HFFc6 (cell line): ENCODE data around the gene MTO1. TPM values are rescaled to one million over a fixed set of nuclear protein-coding genes. Genes with fewer than 3 reads are reported as not detected.

ENCODE experiments used
- DNase-seq: peaks from one replicate; pipeline ENCODE4 v3.0.0-alpha.2; 2018
- H3K27ac Mint-ChIP-seq: 2 replicates; pipeline ENCODE4 v1.8.0; 2020; ENCODE audit warnings: mild to moderate bottlenecking, mixed read lengths
- H3K27me3 Mint-ChIP-seq: 2 replicates; pipeline ENCODE4 v1.8.0; 2021; ENCODE audit warnings: mild to moderate bottlenecking, moderate library complexity, mixed read lengths; ENCODE audit not compliant: insufficient read depth
- H3K36me3 Mint-ChIP-seq: 2 replicates; pipeline ENCODE4 v1.8.0; 2021; ENCODE audit warnings: low read depth, mixed read lengths
- H3K4me1 Mint-ChIP-seq: 2 replicates; pipeline ENCODE4 v1.8.0; 2020; ENCODE audit warnings: low read depth, mixed read lengths
- H3K4me3 Mint-ChIP-seq: 2 replicates; pipeline ENCODE4 v1.8.0; 2020; ENCODE audit warnings: mild to moderate bottlenecking, moderate library complexity, mixed read lengths
- H3K9me3 Mint-ChIP-seq: 2 replicates; pipeline ENCODE4 v1.8.0; 2020; ENCODE audit warnings: mild to moderate bottlenecking, mixed read lengths
- total RNA-seq, 6 experiments: library from RNA; stranded (reverse); fragmentation: NEBNext Ultra II Directional; extraction: Animal tissue kit (Norgen Biotek cat#: 25700); gene quantifications; 2 replicates in 1 of 6; 3 replicates in 5 of 6; pipeline ENCODE4 v1.2.3, GENCODE V29; 2021
- TF ChIP-seq, protein P1 (sequence below): fragments of 200-600 bp; sonication (generic); IDR thresholded peaks from 2 replicates; pipeline ENCODE4 v1.5.0; 2021; ENCODE audit warnings: antibody characterized with exemption, mild to moderate bottlenecking

MTO1 gene
- total RNA-seq, 6 experiments from 2014 or later = 18.5 to 28.2 (median 21.5) TPM

DNA sequence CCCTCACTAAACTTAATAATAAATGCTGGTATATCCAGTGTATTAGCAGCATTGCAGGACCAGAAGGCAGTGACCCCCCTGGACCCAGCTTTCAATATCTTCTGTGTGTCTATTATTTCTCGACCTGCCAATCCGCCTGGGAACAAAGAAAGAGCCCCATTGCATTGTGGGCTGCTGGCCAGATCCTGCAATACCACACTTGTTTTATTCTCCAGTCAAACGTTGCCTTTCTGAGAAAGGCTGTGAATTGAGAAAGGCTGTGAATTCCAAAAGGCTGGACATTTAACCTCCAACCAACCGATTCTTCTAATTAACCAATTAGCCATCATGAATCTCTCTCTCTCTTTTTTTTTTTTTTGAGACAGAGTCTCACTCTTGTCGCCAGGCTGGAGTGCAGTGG is 1.5 kb upstream of the MTO1 start:
- no peak overlapping the region for H3K4me3 Mint-ChIP-seq

DNA sequence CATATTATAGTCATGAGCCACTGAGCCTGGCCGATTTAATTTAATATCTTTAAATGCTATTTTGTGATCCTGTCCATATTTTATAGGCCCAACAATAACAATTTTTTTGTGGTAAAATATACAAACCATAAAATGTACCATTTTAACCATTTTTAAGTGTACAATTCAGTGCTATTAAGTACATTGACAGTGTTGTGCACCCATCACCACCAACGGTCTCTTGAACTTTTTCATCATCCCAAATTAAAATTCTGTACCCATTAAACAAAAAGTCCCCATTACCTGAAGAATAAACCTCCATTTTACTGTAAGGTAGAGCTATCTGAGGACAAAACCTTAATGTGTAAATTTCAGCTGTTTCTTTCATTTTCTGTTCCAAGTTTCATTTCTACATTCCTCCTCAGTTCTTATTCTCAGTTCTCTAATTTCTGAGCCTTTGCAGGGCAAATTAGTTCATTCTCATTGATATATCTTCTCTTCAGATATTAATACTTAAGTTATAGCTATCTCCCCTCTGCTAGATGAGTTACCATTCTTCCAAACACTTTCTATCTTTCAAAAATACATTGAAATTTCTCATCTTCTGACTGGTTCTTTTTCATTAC is 10.3 kb downstream of the MTO1 start:
- Mint-ChIP-seq H3K27ac (no peak overlapping the region), H3K9me3 (no peaks in the 10 kb centered on the region), H3K27me3 (peaks cover 2% of the 10 kb centered on the region; the same call in 1 of the 2 replicates), H3K36me3 (peaks cover 21% of the 10 kb centered on the region; the same call in 1 of the 2 replicates), H3K4me3 (no peak overlapping the region), H3K4me1 (no peaks in the 10 kb centered on the region)
- TF ChIP-seq, protein P1, sequence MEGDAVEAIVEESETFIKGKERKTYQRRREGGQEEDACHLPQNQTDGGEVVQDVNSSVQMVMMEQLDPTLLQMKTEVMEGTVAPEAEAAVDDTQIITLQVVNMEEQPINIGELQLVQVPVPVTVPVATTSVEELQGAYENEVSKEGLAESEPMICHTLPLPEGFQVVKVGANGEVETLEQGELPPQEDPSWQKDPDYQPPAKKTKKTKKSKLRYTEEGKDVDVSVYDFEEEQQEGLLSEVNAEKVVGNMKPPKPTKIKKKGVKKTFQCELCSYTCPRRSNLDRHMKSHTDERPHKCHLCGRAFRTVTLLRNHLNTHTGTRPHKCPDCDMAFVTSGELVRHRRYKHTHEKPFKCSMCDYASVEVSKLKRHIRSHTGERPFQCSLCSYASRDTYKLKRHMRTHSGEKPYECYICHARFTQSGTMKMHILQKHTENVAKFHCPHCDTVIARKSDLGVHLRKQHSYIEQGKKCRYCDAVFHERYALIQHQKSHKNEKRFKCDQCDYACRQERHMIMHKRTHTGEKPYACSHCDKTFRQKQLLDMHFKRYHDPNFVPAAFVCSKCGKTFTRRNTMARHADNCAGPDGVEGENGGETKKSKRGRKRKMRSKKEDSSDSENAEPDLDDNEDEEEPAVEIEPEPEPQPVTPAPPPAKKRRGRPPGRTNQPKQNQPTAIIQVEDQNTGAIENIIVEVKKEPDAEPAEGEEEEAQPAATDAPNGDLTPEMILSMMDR = no peak
- DNase-seq = no peak

More for the DNA sequence above, 1.5 kb upstream of the MTO1 start:
- peaks cover 5% of the 10 kb centered on the region for H3K27me3 Mint-ChIP-seq
- TF ChIP-seq, protein P1 = no peak
- H3K36me3 Mint-ChIP-seq = 0 out of 2 replicates have a peak, but pooled peaks cover 5% of the 10 kb centered on the region
- peaks cover 13% of the 10 kb centered on the region for H3K4me1 Mint-ChIP-seq
- H3K27ac Mint-ChIP-seq = no peak overlapping the region
- no peak for DNase-seq
- H3K9me3 Mint-ChIP-seq = no peaks in the 10 kb centered on the region

DNA sequence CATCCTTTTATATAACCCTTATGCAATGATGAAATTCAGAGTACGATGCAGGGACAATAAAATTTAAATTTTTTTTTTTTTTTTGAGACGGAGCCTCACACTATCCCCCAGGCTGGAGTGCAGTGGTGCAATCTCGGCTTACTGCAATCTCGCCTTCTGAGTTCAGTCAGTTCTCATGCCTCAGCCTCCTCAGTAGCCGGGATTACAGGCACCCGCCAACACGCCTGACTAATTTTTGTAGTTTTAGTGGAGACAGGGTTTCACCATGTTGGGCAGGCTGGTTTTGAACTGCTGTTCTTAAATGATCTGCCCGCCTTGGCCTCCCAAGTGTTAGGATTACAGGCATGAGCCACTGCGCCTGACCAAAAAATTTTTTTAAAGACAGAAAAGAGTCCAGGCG is 15.2 kb downstream of the MTO1 start:
- H3K27ac Mint-ChIP-seq = no peak overlapping the region
- H3K36me3 Mint-ChIP-seq = peaks cover 27% of the 10 kb centered on the region; the same call in 1 of the 2 replicates
- no peak overlapping the region for H3K4me3 Mint-ChIP-seq
- no peaks in the 10 kb centered on the region for H3K4me1 Mint-ChIP-seq
- TF ChIP-seq, protein P1 = no peak
- DNase-seq = no peak
- H3K9me3 Mint-ChIP-seq = no peaks in the 10 kb centered on the region
- H3K27me3 Mint-ChIP-seq = no peaks in the 10 kb centered on the region

DNA sequence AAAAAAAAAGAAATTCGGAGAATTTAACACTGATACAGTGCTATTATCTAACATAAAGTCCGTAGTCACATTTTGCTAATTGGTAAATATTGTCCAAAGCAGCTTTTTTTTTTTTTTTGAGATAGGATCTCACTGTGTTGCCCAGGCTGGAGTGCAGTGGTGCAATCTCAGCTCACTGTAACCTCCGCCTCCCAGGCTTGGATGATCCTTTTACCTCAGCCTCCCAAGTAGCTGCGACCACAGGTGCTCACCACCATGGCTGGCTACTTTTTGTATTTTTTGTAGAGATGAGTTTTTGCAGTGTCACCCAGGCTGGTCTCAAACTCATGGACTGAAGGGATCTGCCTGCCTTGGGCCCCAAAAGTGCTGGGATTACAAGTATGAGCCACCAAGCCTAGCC is 15.9 kb downstream of the MTO1 start:
- Mint-ChIP-seq H3K36me3 (peaks cover 26% of the 10 kb centered on the region; the same call in 1 of the 2 replicates), H3K4me3 (no peak overlapping the region), H3K27me3 (no peaks in the 10 kb centered on the region), H3K9me3 (no peaks in the 10 kb centered on the region), H3K4me1 (no peaks in the 10 kb centered on the region), H3K27ac (no peak overlapping the region)
- TF ChIP-seq, protein P1 = no peak
- no peak for DNase-seq

DNA sequence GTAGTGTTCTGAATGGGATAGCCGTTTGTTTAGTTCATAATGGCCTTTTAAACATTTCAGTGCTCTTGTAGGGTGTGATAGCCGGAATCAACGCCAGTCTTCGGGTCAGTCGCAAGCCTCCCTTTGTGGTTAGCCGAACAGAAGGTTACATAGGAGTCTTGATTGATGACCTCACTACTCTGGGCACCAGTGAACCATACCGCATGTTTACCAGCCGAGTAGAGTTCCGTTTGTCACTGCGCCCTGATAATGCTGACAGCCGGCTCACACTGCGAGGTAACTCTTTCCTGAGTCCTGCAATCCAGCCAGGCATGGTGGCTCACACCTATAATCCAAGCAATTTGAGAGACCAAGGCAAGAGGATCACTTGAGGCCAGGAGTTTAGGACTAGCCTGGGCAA is 20.4 kb downstream of the MTO1 start:
- Mint-ChIP-seq H3K4me1 (no peaks in the 10 kb centered on the region), H3K4me3 (no peak overlapping the region), H3K27ac (no peak overlapping the region), H3K9me3 (no peaks in the 10 kb centered on the region), H3K27me3 (no peaks in the 10 kb centered on the region; the same call in 1 of the 2 replicates), H3K36me3 (peaks cover 27% of the 10 kb centered on the region; the same call in 1 of the 2 replicates)
- TF ChIP-seq, protein P1 = no peak
- no peak for DNase-seq
